Loucy (cell line): ENCODE measurements around the gene CHCHD6.

Experiments used
- EZH2phosphoT487 ChIP-seq: fragments of 200-600 bp; IDR thresholded peaks from 2 replicates; pipeline ENCODE4 v1.6.1; 2018; ENCODE audit warnings: antibody characterized with exemption, mild to moderate bottlenecking, moderate library complexity, borderline replicate concordance
- TF ChIP-seq, protein P1 (sequence below): fragments of 200-600 bp; sonication (generic); conservative IDR thresholded peaks from 2 replicates; pipeline ENCODE4 v1.5.1; 2014; ENCODE audit warnings: mild to moderate bottlenecking, antibody characterized with exemption, low read length

DNA sequence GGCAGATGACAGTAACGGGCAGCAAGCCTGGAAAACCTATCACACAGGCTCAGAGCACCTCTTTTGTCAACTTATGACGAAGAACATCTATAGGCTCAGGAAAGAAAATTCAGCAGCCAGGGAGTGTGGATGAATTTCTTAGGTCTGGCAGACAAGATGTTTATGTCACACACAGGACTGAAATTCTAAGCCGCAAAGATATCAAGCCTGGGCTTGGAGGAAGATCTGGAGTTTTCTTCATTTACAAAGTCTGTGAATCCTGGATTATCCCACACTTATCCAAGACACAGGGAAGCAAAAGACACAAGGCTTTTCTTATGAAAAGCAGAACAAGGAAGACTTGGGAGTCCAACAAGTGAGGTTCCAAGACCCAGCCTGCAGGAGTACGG lies 23.4 kb upstream of the CHCHD6 start:
- TF ChIP-seq, protein P1, sequence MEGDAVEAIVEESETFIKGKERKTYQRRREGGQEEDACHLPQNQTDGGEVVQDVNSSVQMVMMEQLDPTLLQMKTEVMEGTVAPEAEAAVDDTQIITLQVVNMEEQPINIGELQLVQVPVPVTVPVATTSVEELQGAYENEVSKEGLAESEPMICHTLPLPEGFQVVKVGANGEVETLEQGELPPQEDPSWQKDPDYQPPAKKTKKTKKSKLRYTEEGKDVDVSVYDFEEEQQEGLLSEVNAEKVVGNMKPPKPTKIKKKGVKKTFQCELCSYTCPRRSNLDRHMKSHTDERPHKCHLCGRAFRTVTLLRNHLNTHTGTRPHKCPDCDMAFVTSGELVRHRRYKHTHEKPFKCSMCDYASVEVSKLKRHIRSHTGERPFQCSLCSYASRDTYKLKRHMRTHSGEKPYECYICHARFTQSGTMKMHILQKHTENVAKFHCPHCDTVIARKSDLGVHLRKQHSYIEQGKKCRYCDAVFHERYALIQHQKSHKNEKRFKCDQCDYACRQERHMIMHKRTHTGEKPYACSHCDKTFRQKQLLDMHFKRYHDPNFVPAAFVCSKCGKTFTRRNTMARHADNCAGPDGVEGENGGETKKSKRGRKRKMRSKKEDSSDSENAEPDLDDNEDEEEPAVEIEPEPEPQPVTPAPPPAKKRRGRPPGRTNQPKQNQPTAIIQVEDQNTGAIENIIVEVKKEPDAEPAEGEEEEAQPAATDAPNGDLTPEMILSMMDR = no peak
- TF ChIP-seq EZH2phosphoT487 = no peak
